AG04450 (cell line): ENCODE results near the gene RET. TPM values are rescaled to one million over a fixed set of nuclear protein-coding genes. Genes with fewer than 3 reads are reported as not detected.

Source experiments
- CTCF ChIA-PET: fragments of 300-600, 350-600 bp; formaldehyde crosslinking; extraction: SDS; loops from one replicate; lab custom pipeline; 2022; ENCODE audit warnings: antibody characterized with exemption, inconsistent platforms; lab: Charles Lee
- POLR2A ChIA-PET: fragments of 350-600 bp; formaldehyde crosslinking; extraction: SDS; loops from one replicate; lab custom pipeline; 2021; ENCODE audit warnings: antibody characterized with exemption, inconsistent platforms; lab: Yijun Ruan, JAX
- DNase-seq: peaks from one replicate; pipeline ENCODE4 v3.0.0-alpha.2; 2011; ENCODE audit warnings: low read depth, low spot score
- H3K27ac ChIP-seq: one replicate; pipeline ENCODE4 v1.5.1; 2012; ENCODE audit warnings: low read depth, low read length, control low read depth
- H3K27me3 ChIP-seq: one replicate; pipeline ENCODE4 v1.6.0; 2012; ENCODE audit warnings: low read length; ENCODE audit not compliant: control insufficient read depth, insufficient read depth
- H3K4me3 ChIP-seq: 2 replicates; pipeline ENCODE4 v1.5.1; 2011; ENCODE audit warnings: mild to moderate bottlenecking, low read depth, low read length, control low read depth
- H3K9me3 ChIP-seq: 2 replicates; pipeline ENCODE4 v1.5.1; 2012; ENCODE audit warnings: low read length; ENCODE audit not compliant: control insufficient read depth, insufficient read depth
- CTCF ChIP-seq: IDR thresholded peaks from 2 replicates; pipeline ENCODE4 v1.5.1; 2011; ENCODE audit warnings: low read depth, low read length, control low read depth, inconsistent platforms
- polyA plus RNA-seq: library from polyadenylated mRNA; depleted of rRNA; stranded (reverse); fragments of >200 nt; gene quantifications from 2 replicates; pipeline ENCODE4 v1.2.3, GENCODE V29; 2011

The RET gene
- polyA plus RNA-seq, 1 experiment: 0.06 TPM

- ChIA-PET CTCF (no interaction called here), POLR2A (no interaction called here)
- no peak for TF ChIP-seq CTCF
- Histone ChIP-seq H3K9me3 (no peaks in the 10 kb centered on the region; the same call in 1 of the 2 replicates), H3K4me3 (no peak overlapping the region), H3K27ac (no peak overlapping the region), H3K27me3 (peaks cover 2% of the 10 kb centered on the region)
- DNase-seq: no peak
Observed at GRCh38 chr10:43049081-43049551, 27.8 kb upstream of the RET start.

GRCh38 chr10:43050011-43050410, 26.9 kb upstream of the RET start:
- H3K9me3 ChIP-seq: no peaks in the 10 kb centered on the region; the same call in 1 of the 2 replicates
- DNase-seq: no peak
- H3K27ac ChIP-seq: no peak overlapping the region
- no peak for TF ChIP-seq CTCF
- H3K4me3 ChIP-seq: no peak overlapping the region
- CTCF ChIA-PET: no interaction called here
- H3K27me3 ChIP-seq: peaks cover 7% of the 10 kb centered on the region
- POLR2A ChIA-PET: no interaction called here

GRCh38 chr10:43053825-43054224, 23.0 kb upstream of the RET start:
- Histone ChIP-seq H3K9me3 (no peaks in the 10 kb centered on the region; the same call in 1 of the 2 replicates), H3K27me3 (peaks cover 9% of the 10 kb centered on the region), H3K4me3 (no peak overlapping the region), H3K27ac (no peak overlapping the region)
- ChIA-PET POLR2A (interaction anchor here (0.6 kb wide), 1 partner anchor 18 kb away, joined by 3 read pairs; no protein-coding TSS in a partner anchor), CTCF (no interaction called here)
- TF ChIP-seq CTCF: no peak
- no peak for DNase-seq

GRCh38 chr10:43054593-43054992, 22.3 kb upstream of the RET start:
- DNase-seq: no peak
- H3K4me3 ChIP-seq: no peak overlapping the region
- H3K9me3 ChIP-seq: no peaks in the 10 kb centered on the region
- ChIA-PET POLR2A (interaction anchor here (0.6 kb wide), 1 partner anchor 18 kb away, joined by 3 read pairs; no protein-coding TSS in a partner anchor), CTCF (no interaction called here)
- H3K27ac ChIP-seq: no peak overlapping the region
- peaks cover 9% of the 10 kb centered on the region for H3K27me3 ChIP-seq
- no peak for TF ChIP-seq CTCF

- peaks cover 9% of the 10 kb centered on the region for H3K27me3 ChIP-seq
- H3K4me3 ChIP-seq: no peak overlapping the region
- ChIA-PET CTCF (no interaction called here), POLR2A (no interaction called here)
- H3K9me3 ChIP-seq: no peaks in the 10 kb centered on the region
- no peak for TF ChIP-seq CTCF
- no peak for DNase-seq
- H3K27ac ChIP-seq: no peak overlapping the region
Observed at GRCh38 chr10:43055217-43055616, 21.7 kb upstream of the RET start.
